Measurements from ENCODE around the gene CPNE4. TPM values are rescaled to one million over a fixed set of nuclear protein-coding genes. Genes with fewer than 3 reads are reported as not detected.

CPNE4 gene
- total and polyA plus RNA-seq, 9 of the 15 experiments (the other 6 are each of a cell fraction or from before 2014, with no cell fraction given) = not detected

DNA sequence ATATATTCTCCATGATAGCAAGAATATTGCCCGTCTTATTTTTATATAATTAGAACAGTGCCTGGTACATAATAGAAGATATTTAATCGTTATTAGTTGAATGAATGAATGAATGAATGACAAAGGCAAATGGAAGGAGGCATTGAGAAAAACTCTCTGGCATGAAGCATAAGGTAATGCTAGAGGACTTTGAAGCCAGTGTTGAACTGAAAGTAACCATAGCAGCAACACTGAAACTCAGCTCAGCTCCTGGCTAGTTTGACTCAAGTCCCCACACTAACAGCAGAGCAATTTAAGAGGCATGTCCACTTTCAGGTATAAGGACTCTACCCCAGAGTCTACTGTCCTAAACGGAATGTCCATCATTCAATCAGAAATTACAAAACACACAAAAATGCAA lies 227.0 kb downstream of the CPNE4 start:
- no peak for ATAC-seq
- ChIA-PET POLR2A (no interaction called here), CTCF (ENCODE audit: low intra/inter-chr PET ratio) (no interaction called here)
- no peaks in the 10 kb centered on the region for H3K4me1 ChIP-seq (replicated peaks in 1 of 2; ENCODE audit: control insufficient read depth in 2 of 2, insufficient read depth in 2 of 2, low read length in 2 of 2)
- H3K4me3 ChIP-seq = no peak overlapping the region
- no peak overlapping the region for H3K9ac ChIP-seq (ENCODE audit: insufficient read depth in 1 of 2, low read depth in 2 of 2, low read length in 2 of 2)
- H3K9me3 ChIP-seq (replicated peaks; ENCODE audit: control insufficient read depth, insufficient read depth, low read depth, low read length) = no peaks in the 10 kb centered on the region
- H4K20me1 ChIP-seq (replicated peaks; ENCODE audit: control insufficient read depth, insufficient read depth, low read length) = no peaks in the 10 kb centered on the region
- H3K4me2 ChIP-seq (ENCODE audit: insufficient read depth, low read length) = no peak overlapping the region
- no peak overlapping the region for H2AFZ ChIP-seq (ENCODE audit: low read depth, low read length)
- TF ChIP-seq ZNF3 (CRISPR knock-in tag; IDR thresholded peaks at IDR 0.05) (no peak), ZNF445 (CRISPR knock-in tag; IDR thresholded peaks at IDR 0.05; ENCODE audit: low read depth) (no peak), CAMTA2 (CRISPR knock-in tag; conservative IDR thresholded peaks at IDR 0.05) (no peak), CUX1 (CRISPR knock-in tag; IDR thresholded peaks at IDR 0.05) (no peak), ZNF507 (tag; conservative IDR thresholded peaks at IDR 0.05) (no peak), GTF2F1 (IDR thresholded peaks at IDR 0.05; ENCODE audit: low read depth, low read length) (no peak), E2F4 (CRISPR knock-in tag; IDR thresholded peaks at IDR 0.05; ENCODE audit: low read depth) (no peak), SMARCB1 (IDR thresholded peaks at IDR 0.05; ENCODE audit: insufficient read length, low read depth) (no peak), BRD9 (IDR thresholded peaks at IDR 0.05; ENCODE audit: low read depth, partially characterized antibody) (no peak)
- no peaks in the 10 kb centered on the region for H3K36me3 ChIP-seq (ENCODE audit: control insufficient read depth, insufficient read depth, low read length)
- no peaks in the 10 kb centered on the region for H3K9me1 ChIP-seq (ENCODE audit: control insufficient read depth, insufficient read depth, low read length)
- 0% methylated on average over 3 of the region's 3 CpGs for WGBS (ENCODE audit: insufficient coverage, low coverage, missing lambda C conversion rate)
- no peaks in the 10 kb centered on the region for H3K79me2 ChIP-seq (ENCODE audit: control insufficient read depth, insufficient read depth, low read length)
- no peak for DNase-seq (ENCODE audit: extremely low read depth in 1 of 4, low spot score in 3 of 4)
- in situ Hi-C loops (cut with MboI) (no loop called here), intact Hi-C loops (cut with micrococcal nuclease) (no loop called here)
- no peak for FAIRE-seq
- H3K27me3 ChIP-seq (ENCODE audit: control insufficient read depth in 2 of 2, insufficient read depth in 2 of 2, low read length in 2 of 2) = no peaks in the 10 kb centered on the region
- no peak overlapping the region for H3K27ac ChIP-seq (ENCODE audit: extremely low read depth, low read depth, low read length)
- no TSS peak for BruUV-seq (replicated peaks)

All from K562 (cell line).